PC-3 (cell line): ENCODE results near the gene CPEB3.
"Not testable (repeated sequence)": the region's sequence is repeated elsewhere in the genome, so short reads cannot be mapped to it uniquely, and the experiment has no call there.

Experiments used
- CTCF ChIP-seq: fragments of 300-600 bp; sonication (generic); conservative IDR thresholded peaks from 2 replicates; pipeline ENCODE4 v1.5.1; 2017; ENCODE audit warnings: antibody characterized with exemption, low read depth, mild to moderate bottlenecking, low read length
- EZH2 ChIP-seq: fragments of 300-600 bp; sonication (generic); IDR thresholded peaks from one replicate; pipeline ENCODE4 v1.6.1; 2017; ENCODE audit warnings: antibody characterized with exemption, mild to moderate bottlenecking, low read length; ENCODE audit not compliant: unreplicated experiment
- EZH2phosphoT487 ChIP-seq: fragments of 300-600 bp; sonication (generic); IDR thresholded peaks from 2 replicates; pipeline ENCODE4 v1.6.1; 2018; ENCODE audit warnings: mild to moderate bottlenecking, antibody characterized with exemption, low read length, borderline replicate concordance

GRCh38 chr10:92141147-92141546 is 149.7 kb downstream of the CPEB3 start:
- TF ChIP-seq CTCF, EZH2, EZH2phosphoT487: not testable (repeated sequence)
